ENCODE results near the gene SH3PXD2B.

- TF ChIP-seq CEBPB (IDR thresholded peaks at IDR 0.05) = no peak
- no peak for TF ChIP-seq EP300 (IDR thresholded peaks at IDR 0.05; ENCODE audit: borderline replicate concordance)
- no peak for TF ChIP-seq TCF12 (IDR thresholded peaks at IDR 0.05; ENCODE audit: low read depth)
- no peak for TF ChIP-seq YY1 (IDR thresholded peaks at IDR 0.05; ENCODE audit: low read depth)
- TF ChIP-seq MAX (IDR thresholded peaks at IDR 0.05) = no peak
- no peak for TF ChIP-seq TEAD4 (IDR thresholded peaks at IDR 0.05)
- no peak for TF ChIP-seq RAD21 (IDR thresholded peaks at IDR 0.05; ENCODE audit: low read depth)
- no peak for TF ChIP-seq EGR1 (IDR thresholded peaks at IDR 0.05)
- no peak for TF ChIP-seq REST (IDR thresholded peaks at IDR 0.05; ENCODE audit: low read depth)
- no peak for TF ChIP-seq CREB1 (IDR thresholded peaks at IDR 0.05; ENCODE audit: low read depth)
Measured at GRCh38 chr5:172484664-172485063, 30.3 kb upstream of the SH3PXD2B start.
